Keratinocyte (primary cell): ENCODE data around the gene PRPF6. TPM values are rescaled to one million over a fixed set of nuclear protein-coding genes. Genes with fewer than 3 reads are reported as not detected.

Experiments used
- DNase-seq: peaks from one replicate; pipeline ENCODE4 v3.0.0-alpha.2; 2011; ENCODE audit warnings: low read depth, missing footprints, low spot score
- FAIRE-seq: peaks from 2 replicates; lab custom pipeline; 2011; peaks lifted over from hg19 to GRCh38; lab: Jason Lieb, UNC
- H2AFZ ChIP-seq: 2 replicates; pipeline ENCODE4 v1.6.0; 2012; ENCODE audit warnings: low read length, control low read depth, inconsistent platforms; ENCODE audit not compliant: control insufficient read depth
- H3K27ac ChIP-seq: 2 replicates; pipeline ENCODE4 v1.5.1; 2011; ENCODE audit warnings: low read length; ENCODE audit not compliant: control insufficient read depth, insufficient read depth
- H3K27me3 ChIP-seq: 3 replicates; pipeline ENCODE4 v1.6.0; 2011; ENCODE audit warnings: low read length; ENCODE audit not compliant: control insufficient read depth, insufficient read depth; ENCODE audit errors: extremely low read depth
- H3K36me3 ChIP-seq, 2 experiments: 2 replicates in 1 of 2; 3 replicates in 1 of 2; pipeline ENCODE4 v1.5.1; 2011; ENCODE audit warnings: low read length in 2 of 2, mild to moderate bottlenecking in 1 of 2; ENCODE audit not compliant: control insufficient read depth in 2 of 2, insufficient read depth in 2 of 2; ENCODE audit errors: extremely low read depth in 1 of 2
- H3K4me1 ChIP-seq: 3 replicates; pipeline ENCODE4 v1.5.1; 2011; ENCODE audit warnings: low read length; ENCODE audit not compliant: control insufficient read depth, insufficient read depth; ENCODE audit errors: extremely low read depth
- H3K4me2 ChIP-seq: 3 replicates; pipeline ENCODE4 v1.6.0; 2011; ENCODE audit warnings: low read depth, low read length; ENCODE audit not compliant: control insufficient read depth, insufficient read depth; ENCODE audit errors: extremely low read depth
- H3K4me3 ChIP-seq, 3 experiments: fragments of 200-600 bp in 1 of 3; sonication (generic) in 1 of 3; 2 replicates in 2 of 3; 3 replicates in 1 of 3; pipeline ENCODE4 v1.5.1; 2011 to 2016; ENCODE audit warnings: low read length in 3 of 3, mild to moderate bottlenecking in 3 of 3, control low read depth in 2 of 3, inconsistent platforms in 1 of 3, low read depth in 1 of 3, mixed read lengths in 1 of 3, mixed run types in 1 of 3, moderate library complexity in 1 of 3; ENCODE audit not compliant: control insufficient read depth in 2 of 3, insufficient read depth in 2 of 3; ENCODE audit errors: extremely low read depth in 1 of 3
- H3K79me2 ChIP-seq: 2 replicates; pipeline ENCODE4 v1.6.0; 2012; ENCODE audit warnings: low read length; ENCODE audit not compliant: control insufficient read depth, insufficient read depth
- H3K9ac ChIP-seq: 3 replicates; pipeline ENCODE4 v1.6.0; 2011; ENCODE audit warnings: low read length; ENCODE audit not compliant: control insufficient read depth, insufficient read depth; ENCODE audit errors: extremely low read depth
- H3K9me1 ChIP-seq: 3 replicates; pipeline ENCODE4 v1.6.0; 2011; ENCODE audit warnings: low read length; ENCODE audit not compliant: control insufficient read depth, insufficient read depth; ENCODE audit errors: extremely low read depth
- H3K9me3 ChIP-seq: 2 replicates; pipeline ENCODE4 v1.5.1; 2012; ENCODE audit warnings: low read depth, low read length; ENCODE audit not compliant: control insufficient read depth
- H4K20me1 ChIP-seq: 3 replicates; pipeline ENCODE4 v1.6.0; 2011; ENCODE audit warnings: low read length; ENCODE audit not compliant: control insufficient read depth, insufficient read depth; ENCODE audit errors: extremely low read depth
- CTCF ChIP-seq, 3 experiments: IDR thresholded peaks in 1 of 3; conservative IDR thresholded peaks in 1 of 3; optimal IDR thresholded peaks in 1 of 3; 2 replicates in 2 of 3; 3 replicates in 1 of 3; pipeline versions ENCODE3 to v1.5.1; 2011; ENCODE audit warnings: low read length in 3 of 3, mild to moderate bottlenecking in 3 of 3, moderate library complexity in 2 of 3, control low read depth in 1 of 3, inconsistent platforms in 1 of 3; ENCODE audit not compliant: insufficient read depth in 2 of 3; ENCODE audit errors: extremely low read depth in 1 of 3
- EZH2 ChIP-seq: IDR thresholded peaks from one replicate; pipeline ENCODE4 v1.6.1; 2012; ENCODE audit warnings: inconsistent platforms, mild to moderate bottlenecking, low read length, moderate library complexity
- dilution Hi-C: fragments of 300-500 bp; cut with MboI; formaldehyde crosslinking; loops from one replicate; pipeline ENCODE4 v1.7.0; 2020; ENCODE audit warnings: low sequenced_read_pairs; ENCODE audit not compliant: extremely low pct_ligation_motif_present
- polyA plus RNA-seq, 5 experiments: library from polyadenylated mRNA; depleted of rRNA in 3 of 5; stranded (reverse) in 3 of 5; stranded (forward) in 1 of 5; unstranded in 1 of 5; fragments of >200 nt; gene quantifications; 1 replicate in 1 of 5; 2 replicates in 3 of 5; 3 replicates in 1 of 5; pipeline versions ENCODE4 v1.2.1 to v1.2.3, GENCODE V29; 2011 to 2012; ENCODE audit warnings: missing spikeins in 2 of 5, low read depth in 1 of 5, low replicate concordance in 1 of 5

PRPF6 gene
- polyA plus RNA-seq, 1 donor (not counting 4 experiments of a cell fraction or from before 2014, with no cell fraction given), result 30.5 TPM

DNA sequence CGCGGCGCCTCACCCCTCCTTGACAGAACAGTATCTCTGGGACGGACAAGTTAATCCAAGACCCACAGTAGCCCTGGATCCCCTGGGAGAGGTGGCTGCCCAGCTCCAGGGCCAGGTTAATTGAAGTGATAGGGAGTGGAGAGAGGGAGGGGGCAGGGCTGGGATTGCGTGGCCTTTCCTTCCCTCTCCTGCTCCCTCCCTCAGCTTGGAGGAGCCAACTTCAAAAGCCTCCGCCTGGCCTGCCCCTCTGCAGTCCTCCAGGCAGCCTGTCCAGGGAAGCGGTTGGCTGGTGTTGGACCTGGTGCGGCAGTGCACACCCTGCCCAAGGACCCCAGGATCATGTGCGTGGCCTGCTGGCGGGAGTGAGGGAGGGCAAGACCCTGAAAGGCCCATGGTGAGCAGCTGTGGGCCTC, 55.0 kb downstream of the PRPF6 start, which contains the start of gene C20orf204:
Gene C20orf204 (plus strand): TSS at position 250 of the 413 bp plus-strand sequence. CDS start 142 bp downstream, at position 392.
- Histone ChIP-seq H3K4me2 (no peak within 1 kb of the TSS), H2AFZ (no peak within 1 kb of the TSS), H3K36me3 (peaks cover 0 to 13% of the 10 kb centered on the region in 2 experiments), H3K27ac (no peak within 1 kb of the TSS), H3K4me3 (no peak within 1 kb of the TSS), H3K27me3 (peaks cover 19% of the 10 kb centered on the region), H3K9me1 (no peaks in the 10 kb centered on the region), H3K79me2 (no peaks in the 10 kb centered on the region), H3K9ac (no peak within 1 kb of the TSS), H3K4me1 (peaks cover 5% of the 10 kb centered on the region), H4K20me1 (no peaks in the 10 kb centered on the region), H3K9me3 (no peaks in the 10 kb centered on the region)
- TF ChIP-seq CTCF (optimal IDR thresholded peaks at IDR 0.05 in 1 of 3, IDR thresholded peaks at IDR 0.05 in 1 of 3, conservative IDR thresholded peaks at IDR 0.05 in 1 of 3; ENCODE audit: extremely low read depth in 1 of 3, insufficient read depth in 2 of 3, low read length in 3 of 3) (no peak), EZH2 (no peak)
- DNase-seq (no peak), FAIRE-seq (no peak)
- dilution Hi-C loops, result no loop called here

DNA sequence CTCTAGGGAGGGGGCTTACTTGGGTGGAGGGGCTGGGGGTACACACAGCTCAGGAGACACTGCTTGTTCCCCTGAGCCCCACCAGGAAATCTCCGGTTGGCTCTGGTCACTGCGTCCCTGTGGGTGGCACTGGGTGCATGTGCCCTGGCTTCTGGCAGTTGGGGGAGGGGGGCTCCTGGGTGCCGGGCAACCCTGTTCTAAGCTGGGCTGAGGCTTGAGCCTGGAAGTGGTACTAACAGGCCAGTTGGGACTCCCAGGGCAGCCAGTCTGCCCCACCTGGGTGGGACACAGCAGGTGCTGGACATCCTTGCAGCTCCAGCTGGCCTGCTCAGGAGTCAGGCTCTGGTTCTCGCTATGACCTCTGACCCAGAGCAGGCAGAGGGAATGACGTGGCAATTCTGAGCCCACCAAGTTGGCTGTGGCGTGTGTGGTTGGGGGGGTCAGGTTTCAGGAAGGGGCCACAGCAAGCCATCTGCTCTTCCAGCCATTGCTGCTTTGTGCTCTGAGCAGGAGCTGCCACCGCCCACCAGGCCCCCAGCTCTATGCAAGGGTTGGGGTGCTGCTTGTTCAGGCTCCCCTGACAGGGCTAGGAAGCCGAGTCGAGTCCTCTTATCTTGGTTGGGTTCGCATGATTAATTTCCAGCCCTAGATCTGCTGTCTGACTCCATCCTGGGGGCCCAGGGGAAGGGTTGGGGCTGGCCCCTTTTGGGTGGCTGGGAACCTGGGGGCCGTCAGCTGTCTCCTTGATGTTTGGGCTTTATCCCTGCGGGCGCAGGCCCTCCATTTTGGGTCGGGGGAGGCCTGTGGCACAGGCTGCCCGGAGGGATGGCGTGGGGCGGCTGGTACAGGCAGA, 55.6 kb downstream of the PRPF6 start:
- H3K27ac ChIP-seq, result no peak overlapping the region
- peaks cover 0 to 13% of the 10 kb centered on the region in 2 experiments for H3K36me3 ChIP-seq
- H3K9me1 ChIP-seq, result no peaks in the 10 kb centered on the region
- no peak overlapping the region for H3K4me3 ChIP-seq
- TF ChIP-seq CTCF (optimal IDR thresholded peaks at IDR 0.05 in 1 of 3, IDR thresholded peaks at IDR 0.05 in 1 of 3, conservative IDR thresholded peaks at IDR 0.05 in 1 of 3; ENCODE audit: extremely low read depth in 1 of 3, insufficient read depth in 2 of 3, low read length in 3 of 3) (no peak), EZH2 (no peak)
- FAIRE-seq, result no peak
- H3K27me3 ChIP-seq, result peaks cover 24% of the 10 kb centered on the region
- H3K4me1 ChIP-seq, result peaks cover 5% of the 10 kb centered on the region
- no peaks in the 10 kb centered on the region for H3K9me3 ChIP-seq
- no peak overlapping the region for H3K9ac ChIP-seq
- dilution Hi-C loops, result no loop called here
- no peak for DNase-seq
- H3K79me2 ChIP-seq, result no peaks in the 10 kb centered on the region
- no peaks in the 10 kb centered on the region for H4K20me1 ChIP-seq
- no peak overlapping the region for H2AFZ ChIP-seq
- no peak overlapping the region for H3K4me2 ChIP-seq
